IPS DF 6.9 (cell line): ENCODE results near the gene WDR62.
"Not testable (repeated sequence)": the region's sequence is repeated elsewhere in the genome, so short reads cannot be mapped to it uniquely, and the experiment has no call there.

ENCODE experiments used
- DNase-seq: peaks from one replicate; pipeline ENCODE4 v3.0.0-alpha.2; 2013; ENCODE audit warnings: low read depth, low spot score
- H3K27ac ChIP-seq: one replicate; pipeline ENCODE4 v1.5.1; 2013; ENCODE audit warnings: low read length, control low read depth
- H3K27me3 ChIP-seq: 2 replicates; pipeline ENCODE4 v1.6.1; 2013; ENCODE audit warnings: mild to moderate bottlenecking, low read length; ENCODE audit not compliant: control insufficient read depth, insufficient read depth
- H3K36me3 ChIP-seq: 2 replicates; pipeline ENCODE4 v1.6.1; 2013; ENCODE audit warnings: low read length; ENCODE audit not compliant: control insufficient read depth, insufficient read depth
- H3K4me1 ChIP-seq: 2 replicates; pipeline ENCODE4 v1.6.1; 2013; ENCODE audit warnings: low read length; ENCODE audit not compliant: control insufficient read depth, insufficient read depth
- H3K4me3 ChIP-seq: 2 replicates; pipeline ENCODE4 v1.5.1; 2013; ENCODE audit warnings: mild to moderate bottlenecking, low read length
- H3K9me3 ChIP-seq: 2 replicates; pipeline ENCODE4 v1.6.1; 2013; ENCODE audit warnings: low read length, inconsistent platforms; ENCODE audit not compliant: control insufficient read depth, insufficient read depth
- WGBS: extraction: QIAGEN DNeasy Blood & Tissue Kit; methylation state at CpG from one replicate; pipeline ENCODE4 v1.1.7; 2013; ENCODE audit warnings: mixed read lengths, missing lambda C conversion rate; ENCODE audit not compliant: insufficient read length, insufficient coverage; 5-methylcytosine and 5-hydroxymethylcytosine counted together

Gene WDR62

GRCh38 chr19:36058481-36059179, 3.9 kb downstream of the WDR62 start:
- WGBS: no CpG with 5 or more reads among the region's 12 CpGs
- H3K9me3 ChIP-seq: no peaks in the 10 kb centered on the region
- H3K36me3 ChIP-seq: peaks cover 10% of the 10 kb centered on the region
- no peak overlapping the region for H3K27ac ChIP-seq
- no peak overlapping the region for H3K4me3 ChIP-seq
- no peak for DNase-seq
- H3K4me1 ChIP-seq: no peaks in the 10 kb centered on the region; the same call in 1 of the 2 replicates
- H3K27me3 ChIP-seq: no peaks in the 10 kb centered on the region

- Histone ChIP-seq H3K9me3 (no peaks in the 10 kb centered on the region), H3K27me3 (no peaks in the 10 kb centered on the region), H3K4me1 (no peaks in the 10 kb centered on the region; the same call in 1 of the 2 replicates), H3K27ac (no peak overlapping the region), H3K36me3 (peaks cover 10% of the 10 kb centered on the region), H3K4me3 (no peak overlapping the region)
- no peak for DNase-seq
- WGBS: no CpG with 5 or more reads among the region's 6 CpGs
Observed at GRCh38 chr19:36059180-36059910, 4.6 kb downstream of the WDR62 start.

DNA sequence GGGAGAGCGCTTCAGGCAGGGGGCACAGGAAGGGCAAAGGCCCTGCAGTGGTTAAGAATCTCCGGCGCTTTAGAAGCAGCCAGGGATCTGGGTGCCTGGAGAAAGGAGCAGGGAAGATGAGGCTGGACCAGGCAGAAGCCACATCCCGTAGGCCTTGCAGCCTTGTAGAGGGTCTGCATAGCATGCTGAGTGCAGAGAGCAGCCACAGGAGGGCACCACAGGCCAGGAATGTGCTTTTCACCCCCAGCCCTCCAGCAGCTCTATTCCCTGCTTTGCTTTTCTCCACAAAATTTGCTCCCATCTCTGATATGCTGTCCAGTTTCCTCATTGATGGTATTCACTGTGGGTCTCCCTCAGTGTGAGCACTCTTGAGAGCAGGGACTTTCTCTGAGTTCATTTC, 5.7 kb downstream of the WDR62 start:
- H3K4me1 ChIP-seq: no peaks in the 10 kb centered on the region; the same call in 1 of the 2 replicates
- H3K9me3 ChIP-seq: no peaks in the 10 kb centered on the region
- no peak overlapping the region for H3K4me3 ChIP-seq
- no peaks in the 10 kb centered on the region for H3K27me3 ChIP-seq
- peaks cover 12% of the 10 kb centered on the region for H3K36me3 ChIP-seq
- H3K27ac ChIP-seq: no peak overlapping the region
- DNase-seq: no peak
- no CpG with 5 or more reads among the region's 4 CpGs for WGBS

DNA sequence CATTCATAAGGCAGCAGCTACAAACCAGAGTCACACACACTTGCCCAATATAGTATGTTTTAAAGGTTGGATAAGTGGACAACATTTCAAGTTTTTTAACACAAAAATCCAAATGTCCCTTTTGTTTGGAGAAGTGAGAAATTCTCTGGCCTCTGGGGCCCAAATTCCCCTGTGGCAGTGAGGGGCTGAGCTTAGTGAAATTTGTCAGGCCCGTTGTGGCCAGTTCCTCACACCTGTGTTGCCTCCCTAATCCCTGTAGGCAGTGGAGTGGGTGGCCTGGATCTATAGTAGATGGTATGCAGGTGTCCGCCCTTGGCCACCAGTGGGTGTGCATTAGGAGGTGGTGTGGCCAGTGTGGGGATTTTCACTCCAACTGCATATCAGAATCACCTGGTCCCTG, 6.7 kb downstream of the WDR62 start:
- no peak overlapping the region for H3K27ac ChIP-seq
- WGBS: no CpG with 5 or more reads among the region's 2 CpGs
- no peak for DNase-seq
- H3K4me1 ChIP-seq: no peaks in the 10 kb centered on the region; the same call in 1 of the 2 replicates
- no peaks in the 10 kb centered on the region for H3K9me3 ChIP-seq
- peaks cover 18% of the 10 kb centered on the region for H3K36me3 ChIP-seq
- H3K4me3 ChIP-seq: no peak overlapping the region
- H3K27me3 ChIP-seq: no peaks in the 10 kb centered on the region

- H3K4me1 ChIP-seq: no peaks in the 10 kb centered on the region; the same call in 1 of the 2 replicates
- DNase-seq: no peak
- no peaks in the 10 kb centered on the region for H3K27me3 ChIP-seq
- no CpG with 5 or more reads among the region's 8 CpGs for WGBS
- no peak overlapping the region for H3K27ac ChIP-seq
- no peak overlapping the region for H3K4me3 ChIP-seq
- peaks cover 31% of the 10 kb centered on the region for H3K36me3 ChIP-seq
- no peaks in the 10 kb centered on the region for H3K9me3 ChIP-seq
Observed at GRCh38 chr19:36064826-36065225, 10.1 kb downstream of the WDR62 start.

DNA sequence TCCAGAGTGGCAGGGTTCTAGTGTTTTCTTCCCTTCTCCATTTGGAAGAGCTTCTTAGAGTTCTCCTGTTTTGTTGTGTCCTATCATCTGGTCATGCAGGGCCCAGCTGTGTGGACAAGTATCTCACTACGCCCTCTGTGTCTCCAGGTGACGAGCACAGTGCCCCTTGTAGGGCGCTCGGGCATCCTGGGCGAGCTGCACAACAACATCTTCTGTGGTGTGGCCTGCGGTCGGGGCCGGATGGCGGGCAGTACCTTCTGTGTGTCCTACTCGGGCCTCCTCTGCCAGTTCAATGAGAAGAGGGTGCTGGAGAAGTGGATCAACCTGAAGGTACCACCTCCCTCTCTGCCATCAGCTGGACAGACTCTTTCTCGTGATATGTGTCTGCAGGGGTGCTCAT, 13.0 kb downstream of the WDR62 start:
- Histone ChIP-seq H3K9me3 (no peaks in the 10 kb centered on the region), H3K27me3 (no peaks in the 10 kb centered on the region), H3K27ac (no peak overlapping the region), H3K4me3 (no peak overlapping the region), H3K36me3 (peaks cover 38% of the 10 kb centered on the region), H3K4me1 (no peaks in the 10 kb centered on the region)
- WGBS: no CpG with 5 or more reads among the region's 11 CpGs
- no peak for DNase-seq

GRCh38 chr19:36068810-36069499, 14.3 kb downstream of the WDR62 start:
- H3K36me3 ChIP-seq: peaks cover 51% of the 10 kb centered on the region
- no CpG with 5 or more reads among the region's 57 CpGs for WGBS

DNA sequence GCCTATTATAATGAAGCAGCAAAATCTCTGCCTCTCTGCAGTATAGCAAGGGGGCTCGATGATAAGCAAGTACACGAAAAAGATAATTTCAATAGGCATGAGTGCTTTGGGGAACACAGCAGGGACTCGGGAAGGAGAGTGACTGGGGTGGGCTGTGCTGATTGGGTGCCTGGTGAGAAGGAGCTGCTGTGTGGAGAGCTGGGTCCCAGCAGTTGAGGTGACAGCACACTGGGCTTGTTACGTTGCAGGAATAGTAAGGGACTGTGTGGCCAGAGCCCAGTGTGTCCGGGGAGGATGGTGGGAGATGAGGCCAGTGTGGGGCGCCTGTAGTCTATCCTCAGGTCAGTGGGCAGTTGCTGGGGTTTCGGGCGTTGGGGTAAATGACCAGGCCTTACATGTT, 17.4 kb downstream of the WDR62 start:
- Histone ChIP-seq H3K27ac (no peak overlapping the region), H3K4me3 (no peak overlapping the region), H3K27me3 (no peaks in the 10 kb centered on the region), H3K9me3 (no peaks in the 10 kb centered on the region), H3K4me1 (no peaks in the 10 kb centered on the region), H3K36me3 (peaks cover 45% of the 10 kb centered on the region)
- no CpG with 5 or more reads among the region's 8 CpGs for WGBS
- DNase-seq: no peak

More at GRCh38 chr19:36068810-36069499, 14.3 kb downstream of the WDR62 start:
- H3K4me3 ChIP-seq, H3K27ac ChIP-seq, H3K4me1 ChIP-seq, DNase-seq, H3K9me3 ChIP-seq, H3K27me3 ChIP-seq: not testable (repeated sequence)

- Histone ChIP-seq H3K9me3 (no peaks in the 10 kb centered on the region), H3K27ac (no peak overlapping the region), H3K36me3 (peaks cover 35% of the 10 kb centered on the region), H3K27me3 (no peaks in the 10 kb centered on the region), H3K4me3 (no peak overlapping the region), H3K4me1 (no peaks in the 10 kb centered on the region)
- no peak for DNase-seq
- no CpG with 5 or more reads among the region's 10 CpGs for WGBS
Observed at GRCh38 chr19:36073121-36073876, 18.6 kb downstream of the WDR62 start.

DNA sequence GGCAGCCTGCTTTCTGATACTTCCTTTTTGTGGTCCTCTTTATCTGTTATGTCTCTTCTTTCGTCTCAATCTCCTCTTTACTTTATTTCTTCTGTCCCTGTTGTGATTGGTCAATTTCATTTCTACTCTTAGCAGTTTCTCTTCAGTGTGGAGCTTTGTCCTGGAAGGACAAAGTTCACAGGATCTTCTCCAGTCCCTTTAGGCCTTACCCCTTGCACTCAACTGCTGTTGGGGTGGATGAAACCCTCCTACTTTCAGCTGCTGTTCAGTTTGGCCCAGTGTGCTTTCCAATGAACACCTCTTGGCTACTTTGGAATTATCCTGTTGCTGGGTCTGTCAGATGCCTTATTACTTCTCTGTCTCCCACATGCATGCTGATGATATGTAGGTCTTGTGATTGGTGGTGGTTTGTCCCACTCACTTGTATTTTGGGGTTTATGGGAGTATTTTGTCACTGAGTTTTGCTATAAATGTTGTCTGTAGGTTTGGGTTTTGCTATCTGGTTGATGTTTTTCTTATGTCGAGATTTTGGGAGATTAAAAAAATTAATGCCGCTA, 24.8 kb downstream of the WDR62 start:
- WGBS: 100% methylated on average over 1 of the region's 3 CpGs
- Histone ChIP-seq H3K4me3 (no peak overlapping the region), H3K27me3 (no peaks in the 10 kb centered on the region), H3K9me3 (no peaks in the 10 kb centered on the region), H3K36me3 (peaks cover 33% of the 10 kb centered on the region), H3K27ac (no peak overlapping the region), H3K4me1 (no peaks in the 10 kb centered on the region)
- no peak for DNase-seq
